HG02885 (cell line): ENCODE results near the gene MICALL2.

Experiments used
- ATAC-seq: cut with Tn5 transposase; IDR thresholded peaks from one replicate; pipeline ENCODE4 v1.9.1; 2021; ENCODE audit warnings: mild to moderate bottlenecking; ENCODE audit not compliant: unreplicated experiment, poor library complexity

The MICALL2 gene

DNA sequence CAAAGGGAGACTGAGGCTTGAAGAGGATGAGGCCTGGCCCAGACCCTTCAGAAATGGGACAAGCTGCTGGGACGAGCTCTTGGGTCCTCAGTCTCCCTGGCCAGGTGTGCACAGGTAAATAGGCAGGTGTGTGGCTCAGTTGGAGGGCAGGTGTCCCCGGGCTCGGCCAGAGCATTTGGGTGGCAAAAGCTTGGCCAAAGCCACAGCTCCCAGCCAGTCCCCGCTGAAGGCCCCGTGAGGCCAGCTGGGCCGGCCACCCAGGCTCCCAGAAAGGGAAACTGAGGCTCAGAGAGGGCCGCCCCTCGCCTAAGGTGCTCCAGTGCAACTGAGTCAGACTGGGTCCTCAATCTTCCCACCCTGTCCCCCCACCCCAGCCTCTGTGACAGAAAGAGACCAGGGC lies 37.3 kb downstream of the MICALL2 start:
- ATAC-seq = no peak

DNA sequence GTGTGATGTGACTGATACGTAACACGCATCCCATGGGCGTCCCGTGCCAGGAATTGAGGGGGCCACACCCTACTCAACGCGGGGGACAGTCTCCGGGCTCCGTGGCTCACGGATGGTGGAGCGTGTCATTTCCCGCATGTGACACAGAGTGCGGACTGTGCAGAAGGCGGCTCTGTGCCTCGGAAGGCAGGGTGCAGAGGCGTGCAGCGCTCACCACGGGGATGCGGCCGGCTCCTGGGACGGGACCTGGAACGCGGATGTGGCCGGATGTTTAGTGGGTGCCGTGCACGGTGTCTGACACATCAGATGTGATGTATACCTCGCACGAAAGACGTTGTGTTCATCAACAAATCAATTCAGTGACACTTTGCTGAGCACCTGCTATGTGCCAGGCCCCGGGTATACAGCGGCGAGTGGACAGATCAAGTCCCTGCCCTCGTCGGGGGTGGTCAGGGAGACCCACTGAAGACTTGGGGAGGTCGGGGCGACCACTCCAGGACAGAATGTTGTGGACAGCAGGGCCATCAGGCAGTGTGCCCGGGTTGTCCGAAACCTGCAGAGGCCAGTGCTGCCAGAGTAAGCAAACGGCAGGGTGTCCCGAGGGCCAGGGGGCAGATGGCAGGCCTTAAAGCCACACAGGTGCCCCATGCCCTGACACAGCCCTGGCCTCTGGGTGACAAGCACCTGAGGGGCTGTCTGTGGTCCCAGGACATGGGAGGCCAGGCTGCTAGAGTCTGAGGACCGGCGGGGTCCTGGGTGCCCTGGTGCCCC lies 38.1 kb downstream of the MICALL2 start:
- ATAC-seq = no peak

DNA sequence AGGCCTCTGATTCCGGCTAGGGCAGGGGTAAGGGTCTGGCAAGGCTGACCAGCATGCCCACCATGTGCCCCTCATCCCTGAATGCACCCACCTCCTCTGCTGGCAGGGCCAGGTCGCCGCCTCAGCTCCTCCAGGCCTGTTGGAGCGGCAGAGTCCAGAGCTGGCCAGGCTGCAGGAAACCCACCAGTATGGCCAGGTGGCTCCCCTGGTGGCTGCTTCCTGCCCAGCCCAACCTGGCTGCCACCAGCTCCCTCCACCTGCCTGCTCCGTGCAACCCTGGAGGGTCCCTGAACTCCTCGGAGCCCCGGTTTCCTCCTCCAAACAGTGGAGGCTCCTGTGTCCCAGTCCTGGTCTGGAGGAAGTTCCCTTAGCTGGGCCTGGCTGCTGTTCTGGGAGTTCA lies 39.6 kb downstream of the MICALL2 start:
- ATAC-seq = no peak

DNA sequence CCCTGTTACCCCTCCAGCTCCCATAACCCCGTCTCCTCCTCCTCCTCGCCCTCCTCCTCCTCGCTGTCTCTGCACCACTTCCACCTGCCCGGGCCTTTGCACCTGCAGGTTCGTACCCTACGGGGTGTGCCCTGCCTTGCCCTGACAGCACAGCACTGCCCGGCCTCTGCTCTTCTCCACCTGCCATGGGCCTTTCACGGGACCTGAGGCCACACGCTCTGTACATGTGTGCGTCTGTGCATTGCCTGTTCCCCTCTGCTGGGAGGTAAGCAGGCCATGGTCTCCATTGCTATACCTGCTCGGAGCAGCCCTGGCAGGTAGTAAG lies 40.0 kb downstream of the MICALL2 start:
- no peak for ATAC-seq

DNA sequence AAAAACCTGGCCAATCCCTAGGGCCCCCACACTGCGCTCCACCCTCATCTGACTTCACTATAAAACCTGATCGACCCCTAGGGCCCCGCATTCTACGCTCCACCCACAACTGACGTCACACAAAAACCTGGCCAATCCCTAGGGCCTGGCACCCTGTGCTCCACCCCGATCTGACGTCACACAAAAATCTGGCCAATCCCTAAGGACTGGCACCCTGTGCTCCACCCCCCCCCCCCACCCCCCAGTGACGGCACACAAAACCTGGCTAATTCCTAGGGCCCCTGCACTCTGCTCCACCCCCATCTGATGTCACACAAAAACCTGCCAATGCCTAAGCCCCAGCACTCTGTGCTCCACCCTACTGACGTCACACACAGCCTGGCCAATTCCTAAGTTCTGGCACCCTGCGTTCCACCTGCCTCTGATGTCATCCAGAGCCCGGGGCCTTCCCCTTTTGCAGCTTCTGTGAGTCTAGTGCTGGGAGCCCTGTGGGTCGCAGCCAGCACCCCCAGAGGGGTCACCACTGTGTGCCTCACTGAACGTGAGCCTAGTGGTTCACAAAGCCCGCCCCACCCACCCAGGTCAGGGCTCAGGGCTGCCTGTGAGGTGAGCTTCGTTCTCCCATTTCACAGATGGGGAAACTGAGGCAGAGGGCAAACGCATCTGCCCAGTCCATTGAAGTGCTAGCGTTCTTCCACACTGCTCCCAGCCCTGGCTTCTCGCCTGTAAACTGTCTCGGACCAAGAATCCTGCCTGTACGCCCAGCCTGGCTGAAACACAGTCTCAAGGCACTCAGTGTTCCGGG lies 40.6 kb downstream of the MICALL2 start:
- ATAC-seq = no peak

DNA sequence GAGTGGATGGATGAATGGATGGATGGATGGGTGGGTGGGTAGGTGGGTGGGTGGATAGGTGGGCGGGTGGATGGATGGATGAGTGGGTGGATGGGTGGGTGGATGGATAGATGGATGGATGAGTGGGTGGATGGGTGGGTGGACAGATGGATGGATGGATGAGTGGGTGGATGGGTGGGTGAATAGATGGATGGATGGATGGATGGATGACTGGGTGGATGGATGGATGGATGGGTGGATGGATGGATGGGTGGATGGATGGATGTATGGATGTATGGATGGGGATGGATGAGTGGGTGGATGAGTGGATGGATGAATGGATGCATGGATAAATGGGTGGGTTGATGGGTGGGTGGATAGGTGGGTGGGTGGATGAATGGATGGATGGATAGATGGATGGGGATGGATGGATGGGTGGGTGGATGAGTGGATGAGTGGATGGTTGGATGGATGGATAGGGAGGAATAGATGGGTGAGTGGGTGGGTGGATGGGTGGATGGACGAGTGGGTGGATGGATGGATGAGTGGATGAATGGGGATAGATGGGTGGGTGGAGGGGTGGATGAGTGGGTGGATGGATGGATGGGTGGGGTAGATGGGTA lies 43.8 kb downstream of the MICALL2 start:
- ATAC-seq = no peak

DNA sequence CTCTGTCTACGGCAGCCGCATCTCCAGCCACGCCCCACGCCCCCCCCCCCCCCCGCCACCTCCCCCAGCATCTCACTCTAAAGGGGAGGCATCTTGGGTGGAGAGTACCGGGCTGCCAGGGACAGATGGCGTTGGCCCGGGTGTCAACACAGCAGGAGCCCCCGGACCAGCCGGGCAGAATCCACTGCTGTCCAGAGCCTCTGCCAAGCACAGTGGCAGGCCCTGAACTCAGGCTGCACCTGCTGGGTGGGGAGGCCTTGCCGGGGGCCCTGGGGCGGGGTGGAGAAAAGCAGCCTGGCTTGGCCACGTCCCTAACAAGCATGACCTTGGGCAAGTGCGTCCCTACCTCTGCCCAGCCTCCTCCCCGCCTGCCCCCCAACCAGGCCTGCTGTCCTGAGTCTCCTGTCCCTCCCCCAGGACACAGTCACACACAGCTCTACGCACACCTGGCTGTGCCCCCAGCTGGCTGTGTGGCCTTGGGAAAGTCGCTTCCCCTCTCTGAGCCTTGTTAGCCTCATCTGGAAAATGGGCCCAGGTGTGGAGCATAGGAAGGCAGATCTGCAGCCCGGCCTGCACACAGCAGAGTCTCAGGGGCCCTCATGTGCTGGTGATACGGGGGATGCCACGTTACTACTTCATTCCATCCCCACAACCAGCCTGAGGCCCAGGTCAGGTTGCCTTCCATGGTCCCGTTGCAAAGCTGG lies 45.2 kb downstream of the MICALL2 start:
- ATAC-seq = no peak

DNA sequence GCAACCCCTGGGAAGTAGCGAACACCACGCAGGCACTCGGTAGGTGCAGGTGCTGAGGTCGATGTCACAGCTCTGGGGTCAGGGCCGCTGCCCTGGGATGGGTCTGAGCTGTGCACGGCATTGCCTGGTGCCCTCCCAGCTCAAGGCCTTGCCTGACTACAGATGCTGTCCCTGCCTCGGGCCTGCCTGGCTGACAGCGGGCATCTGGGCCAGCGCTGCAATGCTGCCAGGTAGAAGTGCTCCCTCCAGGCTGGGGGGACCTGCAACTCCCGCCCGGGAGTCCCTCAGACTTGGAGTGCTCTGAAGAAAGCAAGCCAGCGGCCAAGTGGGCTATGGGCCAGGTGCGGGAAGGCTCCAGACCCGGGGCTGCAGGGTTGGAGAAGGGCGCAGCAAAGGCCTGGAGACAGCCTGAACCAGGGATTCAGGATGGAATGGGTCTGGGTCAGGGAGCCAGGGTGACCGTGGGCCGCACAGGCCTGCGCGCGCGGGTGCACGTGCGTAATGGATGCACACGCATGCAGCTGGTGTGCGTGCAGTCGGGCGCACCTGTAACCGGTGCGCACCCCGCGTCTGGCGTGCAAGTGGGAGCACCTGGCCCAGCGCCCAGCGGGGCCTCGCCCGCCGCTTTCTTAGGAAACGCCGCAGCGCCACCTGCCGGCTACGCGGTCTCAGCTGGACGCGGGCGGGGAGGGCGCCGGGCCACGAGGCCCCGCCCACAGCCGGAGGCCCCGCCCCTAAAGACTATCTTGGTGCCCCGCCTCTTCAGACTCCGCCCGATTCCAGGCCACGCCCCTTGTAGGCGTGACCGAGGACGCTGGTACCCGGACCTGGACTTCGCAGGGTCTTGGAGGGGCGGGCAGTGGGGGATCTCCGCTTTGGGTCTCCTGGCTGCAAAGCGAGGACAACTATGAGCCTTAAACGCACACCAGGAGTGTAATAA lies 46.7 kb downstream of the MICALL2 start:
- peak; percentile 52 for ATAC-seq

DNA sequence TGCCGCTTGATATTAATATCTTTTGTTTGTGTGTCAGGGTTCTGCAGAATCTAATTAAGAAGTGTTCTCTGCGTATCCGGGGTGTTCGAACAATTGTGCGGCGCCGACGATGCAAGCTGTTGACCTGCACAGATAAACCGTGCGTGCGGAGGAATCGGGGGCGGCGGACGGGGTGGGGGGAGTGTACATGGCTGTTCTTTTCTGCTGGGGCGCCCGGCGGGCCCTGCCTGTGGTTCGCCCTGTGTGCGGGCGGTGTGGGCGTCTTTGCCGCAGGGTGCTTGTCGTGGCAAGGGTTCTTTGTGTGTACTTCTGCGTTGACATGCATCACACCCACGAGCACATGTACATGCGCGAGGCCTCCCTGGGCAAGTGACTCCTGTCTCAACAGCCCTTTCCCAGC lies 47.9 kb downstream of the MICALL2 start:
- ATAC-seq = no peak

DNA sequence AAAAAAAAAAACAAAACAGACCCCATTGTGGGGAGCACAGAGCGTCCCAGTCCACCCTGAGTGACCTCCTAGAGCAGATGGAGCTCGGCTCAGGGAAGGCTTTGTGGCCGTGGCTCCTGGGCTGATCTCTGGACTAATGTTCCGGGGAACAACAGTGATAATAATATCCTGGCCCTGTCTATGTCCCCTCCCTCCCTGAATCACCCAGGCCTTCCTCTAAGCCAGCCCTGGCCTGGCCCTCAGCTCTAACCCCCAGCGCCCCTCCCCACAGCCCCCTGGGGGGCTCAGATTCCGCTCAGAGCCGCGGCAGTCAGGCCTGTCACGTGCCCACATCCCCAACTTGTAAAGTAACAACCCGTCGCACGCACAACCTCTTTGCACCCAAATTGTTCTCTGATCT lies 48.3 kb downstream of the MICALL2 start:
- no peak for ATAC-seq

DNA sequence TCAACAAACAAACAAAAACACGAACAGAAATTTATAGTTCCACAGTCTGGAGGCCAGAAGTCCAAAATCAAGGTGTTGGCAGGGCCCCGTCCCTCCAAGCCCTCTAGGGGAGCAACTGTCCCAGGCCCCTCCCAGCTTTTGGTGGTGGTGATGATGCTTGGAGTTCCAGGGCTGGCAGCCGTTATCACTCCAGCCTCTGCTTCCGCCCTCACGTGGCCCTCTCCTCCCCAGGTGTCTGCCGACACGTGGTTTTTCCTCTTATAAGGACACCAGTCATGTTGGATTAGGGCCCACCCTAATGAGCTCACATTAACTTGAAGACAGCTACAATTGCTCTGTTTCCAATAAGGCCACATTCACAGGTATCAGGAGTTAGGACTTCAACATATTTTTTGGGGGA lies 49.7 kb downstream of the MICALL2 start:
- ATAC-seq = no peak

DNA sequence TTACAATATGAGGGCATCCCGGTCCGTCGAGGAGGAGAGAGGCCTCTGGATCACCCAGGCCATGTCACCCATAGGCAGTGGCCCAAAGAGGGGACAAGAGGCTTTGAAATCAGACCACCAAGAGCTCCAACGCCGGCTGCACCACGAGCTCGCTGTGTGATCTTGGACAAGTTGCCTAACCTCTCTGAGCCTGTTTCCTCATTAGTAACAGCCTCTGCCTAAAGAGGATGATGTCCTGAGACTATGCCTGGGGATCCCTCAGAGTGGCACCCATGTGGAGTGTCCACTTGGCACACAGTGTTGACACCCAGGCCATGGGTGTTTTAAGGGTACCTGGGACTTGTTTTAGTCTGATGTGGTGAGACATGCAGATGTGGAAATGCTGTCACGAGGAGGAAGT lies 50.8 kb downstream of the MICALL2 start:
- ATAC-seq = no peak

DNA sequence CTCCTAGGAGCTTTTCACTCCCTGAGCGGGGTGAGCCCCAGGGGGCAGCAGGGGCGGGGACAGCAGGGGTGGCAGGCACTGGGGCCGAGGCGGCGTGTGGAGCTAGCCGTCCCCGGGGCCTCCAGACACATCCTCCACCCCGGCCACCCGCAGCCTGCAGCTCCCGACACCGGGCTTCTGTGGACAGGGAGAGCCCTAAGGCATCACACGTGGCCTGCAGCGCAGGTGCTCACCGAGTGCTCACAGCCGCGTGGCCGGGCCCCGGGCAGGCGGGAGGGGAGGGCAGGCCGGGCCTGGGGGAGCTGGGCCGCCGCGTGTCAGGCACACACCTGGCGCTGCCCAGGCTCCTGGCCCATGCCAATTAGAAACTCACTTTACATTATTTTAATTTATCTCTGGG lies 51.4 kb downstream of the MICALL2 start:
- no peak for ATAC-seq

DNA sequence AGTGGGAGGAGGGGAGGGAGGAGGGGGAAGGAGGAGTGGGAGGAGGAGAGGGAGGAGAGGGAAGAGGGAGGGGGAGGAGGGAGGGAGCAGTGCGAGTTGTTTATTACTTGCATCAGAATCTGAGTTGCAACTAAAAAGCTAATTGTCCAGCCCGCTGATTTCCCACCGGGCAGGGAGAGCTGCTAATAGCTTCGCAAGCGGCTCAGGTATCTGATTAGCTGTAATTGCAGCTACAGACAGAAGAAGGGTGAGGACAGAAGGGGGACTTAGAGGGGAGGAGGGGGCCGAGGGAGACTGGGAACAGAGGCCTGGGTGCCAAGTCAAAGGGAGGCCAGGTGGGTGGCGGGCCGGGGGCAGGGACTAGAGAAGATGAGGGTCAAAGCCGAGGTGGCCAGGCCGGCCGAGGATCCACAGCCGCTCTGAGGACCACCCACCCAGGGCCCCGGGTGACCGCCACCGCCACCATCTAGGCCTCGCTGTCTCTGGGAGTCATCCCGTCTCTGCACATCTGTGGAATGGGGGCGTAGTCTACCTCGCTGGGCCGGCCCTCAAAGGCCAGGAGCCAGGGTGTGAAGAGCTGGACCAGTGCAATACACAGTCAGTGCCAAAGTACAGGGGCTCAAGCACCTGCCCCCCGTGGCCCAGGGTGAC lies 54.2 kb downstream of the MICALL2 start:
- ATAC-seq = no peak

DNA sequence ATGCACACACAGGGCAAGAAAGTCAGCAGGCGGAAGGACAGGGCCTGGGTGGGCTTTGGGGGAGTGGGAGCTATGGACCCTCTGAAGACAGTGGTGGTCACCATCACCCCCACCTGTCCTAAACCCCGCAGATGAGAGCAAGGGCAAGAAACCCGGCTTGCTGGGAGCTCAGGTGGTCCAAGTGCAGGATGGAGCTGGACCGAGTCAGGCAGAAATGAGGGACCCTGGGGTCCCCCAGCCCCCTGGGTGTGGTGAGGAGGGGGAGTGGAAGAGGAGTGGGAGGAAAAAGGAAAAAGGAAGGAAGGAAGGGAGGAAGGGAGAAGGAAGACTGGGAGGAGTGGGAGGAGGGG lies 54.8 kb downstream of the MICALL2 start:
- ATAC-seq = no peak

DNA sequence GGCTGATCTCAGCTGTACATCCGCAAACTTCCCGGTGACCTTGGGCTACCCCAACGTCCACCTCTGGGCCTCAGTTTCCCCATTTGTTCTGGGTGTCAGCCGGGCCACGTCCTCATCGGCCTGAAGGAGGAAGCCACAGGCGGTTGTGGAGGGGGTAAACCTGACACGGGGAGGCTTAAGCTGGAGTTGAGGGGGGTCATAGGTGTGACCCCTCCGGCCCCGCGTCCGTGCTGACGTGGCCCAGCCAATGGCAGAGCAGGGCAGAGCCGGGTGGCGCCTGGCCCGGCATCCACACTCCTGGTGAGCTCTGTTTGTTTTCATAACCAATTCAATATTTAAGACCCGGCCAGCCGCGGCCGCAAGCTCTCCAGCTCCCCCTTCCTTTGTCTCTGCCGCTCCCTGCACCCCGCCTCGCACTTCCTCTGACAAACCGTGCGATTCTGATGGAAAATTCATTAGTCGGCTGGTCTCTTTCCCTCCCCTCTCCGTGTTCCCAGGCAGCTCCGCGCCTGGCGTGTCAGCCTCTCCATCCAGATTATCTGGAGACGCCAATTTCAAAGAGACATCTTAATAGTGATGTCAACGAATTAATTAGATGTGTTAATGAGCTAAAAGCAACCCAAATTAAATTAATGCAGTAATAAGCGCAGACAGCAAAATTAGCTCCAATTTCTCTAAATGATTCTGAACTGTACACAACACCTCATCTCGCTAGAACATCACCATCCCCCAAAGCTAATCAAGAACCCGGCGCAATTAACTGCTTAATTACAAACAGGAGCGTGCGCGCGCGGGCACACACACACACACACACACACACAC lies 55.4 kb downstream of the MICALL2 start:
- no peak for ATAC-seq

DNA sequence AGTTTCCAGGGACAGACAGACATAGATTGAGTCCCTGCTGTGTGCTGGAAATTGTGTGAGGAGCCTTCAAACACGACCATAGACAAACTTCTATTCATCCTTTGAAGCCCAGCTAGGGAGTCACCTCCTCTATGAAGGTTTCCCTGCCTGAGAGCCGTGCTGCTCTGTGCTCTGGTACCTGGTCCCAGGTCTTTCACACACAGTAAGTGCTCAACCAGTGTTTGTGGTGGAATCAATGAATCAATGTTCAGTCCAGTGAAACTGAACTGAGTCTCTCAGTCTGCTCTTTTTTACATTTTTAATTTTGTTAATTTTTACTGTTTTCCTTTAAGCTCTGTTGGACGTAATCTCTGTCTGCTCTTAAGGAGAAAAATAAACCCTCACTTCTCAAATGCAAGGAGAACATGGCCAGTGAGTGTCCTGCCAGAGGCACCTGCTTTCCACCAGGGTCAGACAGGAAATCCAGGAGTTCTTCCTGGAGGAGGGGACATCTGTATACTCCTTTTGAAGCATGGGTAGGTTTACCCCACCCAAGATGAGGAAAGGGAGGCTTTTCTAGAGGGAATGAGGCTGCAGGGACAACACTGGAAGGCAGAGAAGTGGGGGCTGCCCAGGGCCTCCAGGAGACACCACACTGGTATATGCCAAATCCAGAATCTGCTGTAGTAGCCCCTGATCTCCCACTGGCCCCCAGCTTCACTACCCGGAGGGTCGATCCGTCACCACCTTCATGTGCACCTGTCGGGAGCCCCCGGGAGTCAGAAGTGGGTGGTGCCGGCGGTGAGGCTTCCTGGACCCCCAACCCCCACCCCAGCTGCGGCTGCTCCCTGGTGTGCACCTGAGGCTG lies 56.3 kb downstream of the MICALL2 start:
- ATAC-seq = no peak
